GM19023 (cell line): ENCODE data around the gene S100A5.

Source experiments
- ATAC-seq: cut with Tn5 transposase; IDR thresholded peaks from one replicate; pipeline ENCODE4 v1.9.1; 2021; ENCODE audit warnings: mild to moderate bottlenecking, moderate library complexity; ENCODE audit not compliant: unreplicated experiment

Gene S100A5

GRCh38 chr1:153513023-153513422 lies 27.7 kb downstream of the S100A5 start:
- ATAC-seq = no peak

- no peak for ATAC-seq
Observed at GRCh38 chr1:153510984-153511410, 29.7 kb downstream of the S100A5 start.

- no peak for ATAC-seq
Observed at GRCh38 chr1:153509729-153510354, 30.9 kb downstream of the S100A5 start.

GRCh38 chr1:153509036-153509435 lies 31.7 kb downstream of the S100A5 start:
- ATAC-seq = no peak

- no peak for ATAC-seq
Observed at GRCh38 chr1:153507926-153508583, 32.7 kb downstream of the S100A5 start.

GRCh38 chr1:153506831-153507413 lies 33.8 kb downstream of the S100A5 start:
- ATAC-seq = no peak

DNA sequence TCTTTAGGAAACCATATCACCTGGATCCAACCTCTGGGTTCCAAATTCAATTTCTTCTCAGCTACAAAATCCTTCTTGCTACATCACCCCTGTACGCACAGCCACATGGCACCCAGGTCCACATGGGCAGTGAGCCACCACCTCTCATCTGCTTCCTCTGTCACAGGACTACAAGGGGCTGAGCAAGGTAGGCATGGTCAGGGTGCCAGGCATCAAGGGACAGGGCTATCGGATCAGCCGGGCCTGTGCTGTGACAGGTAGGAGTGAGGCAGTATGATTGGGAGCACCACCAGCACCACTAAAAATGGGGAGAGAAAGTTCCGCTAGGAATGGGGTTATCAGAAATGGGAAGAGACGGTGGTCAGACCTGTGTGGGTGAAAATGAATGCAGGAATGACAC lies 34.3 kb downstream of the S100A5 start:
- ATAC-seq = no peak

GRCh38 chr1:153505576-153505975 lies 35.2 kb downstream of the S100A5 start:
- ATAC-seq = no peak

DNA sequence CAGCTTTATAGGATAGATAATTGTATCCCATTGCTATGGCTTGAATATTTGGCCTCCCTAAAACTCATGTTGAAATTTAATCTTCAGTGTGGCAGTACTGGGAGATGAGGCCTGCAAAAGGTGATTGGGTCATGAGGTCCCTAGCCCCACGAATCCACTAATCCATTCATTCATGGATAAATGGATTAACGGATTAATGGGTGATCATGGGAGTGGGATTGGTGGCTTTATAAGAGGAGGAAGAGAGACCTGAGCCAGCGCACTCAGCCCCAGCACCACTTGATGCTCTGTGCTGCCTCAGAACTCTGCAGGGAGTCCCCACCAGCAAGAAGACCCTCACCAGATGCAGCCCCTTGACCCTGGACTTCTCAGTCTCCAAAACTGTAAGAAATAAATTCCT lies 37.0 kb downstream of the S100A5 start:
- ATAC-seq = no peak

DNA sequence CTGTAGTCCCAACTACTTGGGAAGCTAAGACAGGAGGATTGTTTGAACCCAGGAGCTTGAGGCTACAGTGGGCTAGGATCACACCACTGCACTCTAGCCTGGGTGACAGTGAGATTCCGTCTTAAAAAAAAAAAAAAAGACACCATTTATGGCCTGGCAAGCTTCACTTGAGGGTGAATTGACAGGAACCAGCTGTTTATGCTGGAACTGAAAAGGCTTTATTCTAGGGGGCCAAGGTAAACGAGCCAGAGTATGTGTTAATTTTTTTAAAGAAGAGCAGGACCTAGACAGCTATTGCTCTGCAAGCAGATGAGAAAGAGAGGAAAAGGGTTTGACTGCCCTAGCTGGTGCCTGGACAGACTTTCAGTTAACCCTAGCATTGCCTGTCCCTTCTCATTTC lies 42.0 kb downstream of the S100A5 start:
- ATAC-seq = no peak

DNA sequence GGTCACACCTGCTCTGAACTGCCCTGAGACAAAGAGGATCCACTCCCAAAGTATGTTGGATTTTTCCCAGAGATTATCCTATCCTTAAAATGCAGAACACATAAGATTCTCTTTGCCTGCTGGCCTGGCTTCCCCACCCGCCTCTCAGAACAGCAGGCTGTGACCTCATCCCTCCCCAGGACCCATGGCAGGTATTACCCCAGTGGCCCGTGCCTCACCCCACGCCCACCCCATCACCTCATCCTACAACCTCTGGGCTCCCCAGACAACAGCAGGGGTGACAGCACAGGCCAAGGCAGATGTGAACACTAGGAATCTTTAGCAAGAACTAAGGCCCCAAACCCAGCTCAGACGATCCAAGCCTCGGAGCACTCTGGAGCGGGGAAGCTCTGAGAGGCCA lies 45.2 kb downstream of the S100A5 start:
- no peak for ATAC-seq

GRCh38 chr1:153494976-153495535 lies 45.7 kb downstream of the S100A5 start:
- no peak for ATAC-seq

DNA sequence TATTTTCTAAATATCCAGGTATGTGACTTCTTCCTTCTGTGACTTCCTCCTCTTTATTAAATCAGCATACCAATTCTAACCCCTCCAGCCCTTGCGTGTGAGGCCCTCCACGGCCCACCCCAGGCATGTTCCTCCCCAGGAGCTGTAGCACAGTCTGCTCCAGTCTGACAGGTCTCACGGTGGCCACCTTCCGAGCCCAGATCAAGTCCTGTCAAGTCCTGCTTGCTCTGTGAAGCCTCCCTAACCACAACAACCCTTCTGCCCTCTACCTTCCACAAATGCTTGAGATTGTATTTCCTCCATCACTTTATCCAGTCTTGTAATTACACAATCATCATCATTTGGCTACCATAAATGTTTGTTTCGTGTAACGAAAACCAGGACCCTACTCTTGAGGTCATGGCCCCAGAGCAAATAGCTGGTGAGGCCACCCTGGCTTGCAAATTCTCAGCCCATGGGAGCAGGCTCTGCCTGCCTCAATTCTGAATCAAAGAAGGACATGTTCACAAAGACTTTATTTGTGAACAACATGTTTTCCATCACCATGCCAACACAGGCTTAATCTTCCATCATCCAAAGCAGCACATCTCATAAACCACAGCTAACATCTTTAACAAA lies 47.3 kb downstream of the S100A5 start:
- no peak for ATAC-seq

- ATAC-seq = no peak
Observed at GRCh38 chr1:153490272-153491051, 50.3 kb downstream of the S100A5 start.

GRCh38 chr1:153488731-153489130 lies 52.0 kb downstream of the S100A5 start:
- ATAC-seq = no peak

- no peak for ATAC-seq
Observed at GRCh38 chr1:153487707-153488106, 53.0 kb downstream of the S100A5 start.
